Suprapubic skin (tissue), 4 donors: ENCODE data around the gene TRHDE.

Source experiments
- EP300 ChIP-seq: sonication (generic); formaldehyde crosslinking; IDR thresholded peaks from one replicate; pipeline ENCODE4 v1.6.1; 2017; ENCODE audit warnings: antibody characterized with exemption
- POLR2AphosphoS5 ChIP-seq, 3 donors: sonication (generic); formaldehyde crosslinking; IDR thresholded peaks; one replicate each; pipeline ENCODE4 v1.6.1; 2017; ENCODE audit warnings: antibody characterized with exemption in 3 of 3
- TF ChIP-seq, protein P1 (sequence below), 2 donors: fragments of 200-600 bp in 1 of 2; fragments of 450-650 bp in 1 of 2; sonication (generic) in 1 of 2; IDR thresholded peaks; one replicate each; pipeline ENCODE4 v1.5.1; 2016 to 2019; ENCODE audit warnings: antibody characterized with exemption in 2 of 2, mild to moderate bottlenecking in 1 of 2, moderate library complexity in 1 of 2

- TF ChIP-seq EP300 (no peak), POLR2AphosphoS5 (IDR thresholded peaks at IDR 0.05) (no peak)
- TF ChIP-seq, protein P1, sequence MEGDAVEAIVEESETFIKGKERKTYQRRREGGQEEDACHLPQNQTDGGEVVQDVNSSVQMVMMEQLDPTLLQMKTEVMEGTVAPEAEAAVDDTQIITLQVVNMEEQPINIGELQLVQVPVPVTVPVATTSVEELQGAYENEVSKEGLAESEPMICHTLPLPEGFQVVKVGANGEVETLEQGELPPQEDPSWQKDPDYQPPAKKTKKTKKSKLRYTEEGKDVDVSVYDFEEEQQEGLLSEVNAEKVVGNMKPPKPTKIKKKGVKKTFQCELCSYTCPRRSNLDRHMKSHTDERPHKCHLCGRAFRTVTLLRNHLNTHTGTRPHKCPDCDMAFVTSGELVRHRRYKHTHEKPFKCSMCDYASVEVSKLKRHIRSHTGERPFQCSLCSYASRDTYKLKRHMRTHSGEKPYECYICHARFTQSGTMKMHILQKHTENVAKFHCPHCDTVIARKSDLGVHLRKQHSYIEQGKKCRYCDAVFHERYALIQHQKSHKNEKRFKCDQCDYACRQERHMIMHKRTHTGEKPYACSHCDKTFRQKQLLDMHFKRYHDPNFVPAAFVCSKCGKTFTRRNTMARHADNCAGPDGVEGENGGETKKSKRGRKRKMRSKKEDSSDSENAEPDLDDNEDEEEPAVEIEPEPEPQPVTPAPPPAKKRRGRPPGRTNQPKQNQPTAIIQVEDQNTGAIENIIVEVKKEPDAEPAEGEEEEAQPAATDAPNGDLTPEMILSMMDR (IDR thresholded peaks at IDR 0.05), result no peak
These were observed 221.2 kb downstream of the TRHDE start for GRCh38 chr12:72493407-72493806.
